A204.1 (cell line): Measurements from ENCODE around the gene TSHZ2.
A peak's percentile ranks its signal among the peaks of the same experiment; 100 is the strongest.
"Not testable (repeated sequence)": the region's sequence is repeated elsewhere in the genome, so short reads cannot be mapped to it uniquely, and the experiment has no call there.

Source experiments
- FAIRE-seq: peaks from 2 replicates; lab custom pipeline; 2012; peaks lifted over from hg19 to GRCh38; lab: Jason Lieb, UNC

The TSHZ2 gene

DNA sequence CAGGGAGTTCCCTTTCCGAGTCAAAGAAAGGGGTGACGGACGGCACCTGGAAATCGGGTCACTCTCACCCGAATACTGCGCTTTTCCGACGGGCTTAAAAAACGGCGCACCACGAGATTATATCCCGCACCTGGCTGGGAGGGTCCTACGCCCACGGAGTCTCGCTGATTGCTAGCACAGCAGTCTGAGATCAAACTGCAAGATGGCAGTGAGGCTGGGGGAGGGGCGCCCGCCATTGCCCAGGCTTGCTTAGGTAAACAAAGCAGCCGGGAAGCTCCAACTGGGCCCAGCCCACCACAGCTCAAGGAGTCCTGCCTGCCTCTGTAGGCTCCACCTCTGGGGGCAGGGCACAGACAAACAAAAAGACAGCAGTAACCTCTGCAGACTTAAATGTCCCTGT is 500.7 kb downstream of the TSHZ2 start:
- not testable (repeated sequence) for FAIRE-seq

DNA sequence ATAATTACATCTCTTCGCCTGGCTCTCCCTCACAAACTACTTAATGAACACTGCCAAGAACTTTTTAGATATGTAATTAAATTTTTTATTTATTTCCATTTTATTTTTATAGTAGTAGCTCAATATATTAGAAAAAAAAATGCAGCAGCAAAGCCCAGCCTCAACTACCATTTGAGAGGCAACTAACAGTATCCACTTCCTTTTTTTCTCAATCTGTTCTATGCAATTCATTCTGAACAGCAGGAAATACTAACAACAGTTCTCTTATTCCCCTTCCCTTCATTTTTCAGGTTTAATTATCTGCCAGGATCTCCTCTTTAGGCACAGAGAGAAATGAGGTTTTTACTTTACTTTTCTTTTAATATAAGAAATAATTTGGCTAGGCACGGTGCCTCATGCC is 508.8 kb downstream of the TSHZ2 start:
- FAIRE-seq = no peak

DNA sequence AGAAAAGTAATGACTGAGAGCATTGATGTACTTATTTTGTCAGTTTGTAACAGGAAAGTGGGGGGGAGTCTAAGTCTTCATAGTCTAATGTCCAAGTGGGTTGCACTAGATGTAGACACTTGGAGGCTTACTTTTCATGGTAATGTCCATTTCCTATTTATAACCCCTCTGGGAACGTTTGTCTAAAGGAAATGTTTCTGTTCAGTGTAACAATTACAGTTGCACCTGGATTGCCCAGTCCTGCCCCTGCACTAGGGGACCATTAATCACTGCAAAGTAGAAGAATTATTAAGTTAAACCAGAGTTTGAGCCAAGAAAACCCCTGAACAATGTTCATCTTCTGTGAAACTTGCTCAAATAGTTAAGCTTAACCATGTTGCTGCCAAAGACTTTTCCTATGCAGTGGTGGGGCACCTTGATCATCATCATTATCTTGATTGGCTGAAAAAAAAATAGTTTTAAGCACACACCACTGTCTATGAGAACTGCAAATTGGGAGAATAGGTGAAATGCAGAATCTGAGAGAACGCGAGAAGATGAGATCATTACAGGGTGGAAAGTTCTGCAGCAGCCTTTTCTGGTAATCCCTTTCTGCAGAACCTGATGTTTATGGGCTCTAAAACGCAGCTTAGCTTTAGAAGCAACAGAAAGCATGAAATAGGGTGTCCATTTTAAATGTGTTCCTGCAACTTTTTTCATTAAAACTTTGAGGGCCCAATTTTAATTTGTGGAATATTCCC is 515.5 kb downstream of the TSHZ2 start:
- no peak for FAIRE-seq

GRCh38 chr20:53488775-53489272 is 516.7 kb downstream of the TSHZ2 start:
- FAIRE-seq = no peak

DNA sequence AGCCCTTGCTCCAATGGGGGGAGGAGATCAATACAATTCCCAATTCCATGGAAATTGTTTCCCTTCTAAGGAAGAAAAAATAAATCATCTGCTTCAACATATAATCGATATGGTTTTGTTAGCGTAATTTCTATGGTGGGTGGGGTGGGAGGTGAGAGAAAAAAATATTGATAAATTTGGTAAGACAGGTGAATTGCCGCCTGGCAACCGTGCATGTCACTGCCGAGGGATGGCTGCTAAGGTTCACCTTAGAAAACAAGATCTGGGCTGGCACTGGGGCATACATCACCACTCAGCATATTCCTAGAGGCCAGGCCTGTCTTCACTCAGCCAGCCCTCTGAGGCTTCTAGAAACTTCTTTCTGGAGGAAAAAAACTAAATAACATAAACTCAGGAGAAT is 517.4 kb downstream of the TSHZ2 start:
- FAIRE-seq = no peak

GRCh38 chr20:53490620-53491019 is 518.5 kb downstream of the TSHZ2 start:
- FAIRE-seq = no peak

DNA sequence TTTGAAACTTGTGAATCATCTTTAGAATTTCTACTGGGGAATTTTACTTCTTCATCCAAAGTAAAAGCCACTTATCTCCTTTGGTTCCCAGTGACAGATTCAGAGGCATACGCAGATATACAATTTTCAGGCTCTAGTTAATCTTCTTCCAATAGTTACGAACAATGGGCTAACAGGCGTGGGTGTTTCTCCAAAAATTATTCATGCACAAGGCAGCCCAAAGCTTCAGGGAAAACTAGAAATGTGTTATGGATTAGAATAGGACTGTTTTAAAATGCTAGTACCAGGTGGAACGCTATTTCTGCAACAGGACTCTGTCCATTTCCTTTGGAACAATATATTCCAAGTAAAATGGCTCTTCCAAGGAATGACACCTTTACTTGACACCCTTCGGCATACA is 519.3 kb downstream of the TSHZ2 start:
- no peak for FAIRE-seq

- no peak for FAIRE-seq
These were observed 520.1 kb downstream of the TSHZ2 start for GRCh38 chr20:53492212-53492611.

GRCh38 chr20:53493311-53493857 is 521.2 kb downstream of the TSHZ2 start:
- no peak for FAIRE-seq

DNA sequence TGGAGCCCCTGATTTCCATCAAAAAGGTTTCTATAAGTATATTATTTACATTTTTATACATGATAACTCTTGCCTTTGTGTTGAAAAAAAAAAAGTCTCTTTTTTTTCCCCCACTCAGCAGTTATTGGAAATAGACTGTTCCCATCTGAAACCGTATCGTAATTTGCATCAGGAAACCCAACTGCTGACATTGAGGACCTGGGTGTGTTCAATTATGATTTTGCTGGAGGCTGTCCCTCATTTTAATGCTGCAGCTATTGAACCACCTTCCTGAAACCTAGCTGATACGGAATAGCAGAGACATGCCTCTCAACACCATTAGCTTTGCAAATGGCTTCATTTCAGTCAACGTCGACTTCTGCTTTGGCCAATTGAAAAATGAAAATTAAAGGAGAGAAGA is 522.6 kb downstream of the TSHZ2 start:
- FAIRE-seq = no peak

DNA sequence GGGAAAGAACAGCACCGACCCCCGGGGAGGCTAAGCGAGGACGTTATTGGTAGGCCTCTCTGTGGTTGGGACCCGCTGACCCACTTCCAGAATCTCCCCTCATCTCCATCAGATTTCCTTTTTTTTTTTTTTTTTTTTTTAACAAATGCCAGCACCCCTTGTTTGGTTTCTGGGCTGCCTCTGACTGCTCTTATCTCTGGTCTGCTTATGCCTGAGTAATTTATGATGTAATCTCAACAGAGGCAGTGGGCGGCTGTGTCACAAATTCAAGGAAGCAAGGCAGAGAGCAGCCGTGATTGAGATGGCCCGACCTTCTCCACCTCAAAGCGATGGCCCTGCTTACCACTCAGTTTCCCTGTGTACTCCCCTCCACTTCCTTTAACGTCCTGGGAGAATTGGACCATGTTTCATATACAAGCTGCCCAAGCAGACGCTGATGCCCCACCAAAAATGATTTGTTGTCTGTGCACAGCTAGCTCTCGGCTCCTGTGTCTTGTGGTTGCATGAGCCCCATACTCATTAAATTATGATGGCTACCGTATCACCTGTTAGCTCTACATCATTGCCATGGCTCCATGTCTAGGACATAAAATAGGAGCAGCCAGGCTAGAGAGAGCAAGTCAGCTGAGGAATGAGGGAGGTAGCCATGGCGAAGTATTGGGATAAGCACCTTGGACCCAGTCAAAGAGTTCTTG is 523.4 kb downstream of the TSHZ2 start:
- no peak for FAIRE-seq

DNA sequence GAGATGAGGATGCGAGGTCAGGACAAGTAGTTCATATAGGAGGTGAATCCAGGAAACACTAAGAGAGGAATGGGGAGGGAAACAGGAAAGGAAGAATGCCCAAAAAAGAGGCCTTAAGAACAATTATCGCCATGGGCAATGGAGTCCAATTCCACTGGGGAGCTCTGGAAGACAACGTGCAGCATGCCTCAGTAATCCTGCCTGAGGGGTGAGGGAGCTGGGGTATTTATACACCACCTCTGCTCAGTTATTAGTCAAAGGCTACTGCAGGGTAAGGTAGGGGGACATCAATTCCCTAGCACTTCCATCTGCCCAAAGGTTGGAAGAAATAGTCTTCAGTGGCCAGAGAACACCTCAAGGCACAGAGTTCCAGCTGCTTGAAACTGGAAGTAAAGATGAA is 525.1 kb downstream of the TSHZ2 start:
- no peak for FAIRE-seq

DNA sequence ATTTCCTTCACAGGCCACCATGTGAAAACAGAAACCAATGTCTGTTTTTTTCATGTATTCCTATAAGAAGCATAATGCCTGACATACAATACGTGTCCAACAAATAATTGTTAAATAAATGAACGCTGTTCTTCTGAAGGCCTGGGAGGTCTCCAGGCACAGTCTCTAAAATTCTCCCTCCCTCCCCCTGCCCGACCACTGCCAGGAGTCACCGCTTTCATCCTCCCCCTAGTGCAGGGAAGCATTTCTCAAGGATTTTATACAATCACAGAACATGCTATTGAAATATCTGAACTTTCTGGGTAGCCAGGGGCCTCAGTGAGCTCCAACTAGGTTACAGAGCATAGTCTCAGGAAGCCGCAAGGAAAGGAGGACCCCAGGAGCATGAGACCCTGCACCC is 526.2 kb downstream of the TSHZ2 start:
- FAIRE-seq = no peak

- FAIRE-seq = peak; percentile 39
These were observed 528.5 kb downstream of the TSHZ2 start for GRCh38 chr20:53500651-53501050.

DNA sequence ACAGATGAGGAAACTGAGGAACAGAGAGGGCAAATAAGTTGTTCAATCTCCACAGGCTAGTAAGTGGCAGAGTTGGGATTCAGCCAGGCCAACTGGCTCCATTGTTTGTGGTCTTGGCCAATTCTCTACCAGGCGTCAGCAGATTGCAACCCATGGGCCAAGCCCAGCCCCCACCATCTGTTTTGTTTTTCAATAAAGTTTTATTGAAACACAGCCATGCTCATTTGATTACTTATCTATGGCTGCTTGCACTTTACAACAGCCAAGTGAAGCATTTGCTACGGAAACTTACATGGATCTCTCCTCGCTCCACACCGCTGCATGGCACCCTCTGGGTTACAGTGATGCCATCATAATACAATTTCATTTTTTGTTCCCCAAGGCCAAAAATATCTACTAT is 530.7 kb downstream of the TSHZ2 start:
- FAIRE-seq = no peak

- FAIRE-seq = no peak
These were observed 531.4 kb downstream of the TSHZ2 start for GRCh38 chr20:53503517-53503919.

GRCh38 chr20:53504106-53504505 is 531.9 kb downstream of the TSHZ2 start:
- not testable (repeated sequence) for FAIRE-seq

- no peak for FAIRE-seq
These were observed 538.1 kb downstream of the TSHZ2 start for GRCh38 chr20:53510262-53510661.

DNA sequence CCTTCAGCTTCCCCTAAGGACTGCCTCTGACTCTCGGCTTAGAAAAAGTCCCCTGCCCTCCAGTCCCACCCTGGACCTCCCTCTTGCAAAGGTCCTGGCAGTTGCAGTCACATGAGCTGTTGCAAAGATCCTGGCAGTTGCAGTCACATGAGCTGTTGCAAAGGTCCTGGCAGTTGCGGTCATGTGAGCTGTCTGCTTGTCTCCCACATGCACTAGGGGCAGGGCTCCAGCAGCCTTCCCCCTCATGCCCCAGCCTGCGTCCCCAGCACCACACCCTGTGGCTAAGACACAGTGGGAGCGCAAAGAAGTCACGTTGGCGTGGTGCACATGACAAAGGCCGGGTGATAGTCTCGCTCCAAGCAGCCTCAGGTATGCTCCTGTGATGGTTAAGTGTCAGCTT is 538.5 kb downstream of the TSHZ2 start:
- no peak for FAIRE-seq

DNA sequence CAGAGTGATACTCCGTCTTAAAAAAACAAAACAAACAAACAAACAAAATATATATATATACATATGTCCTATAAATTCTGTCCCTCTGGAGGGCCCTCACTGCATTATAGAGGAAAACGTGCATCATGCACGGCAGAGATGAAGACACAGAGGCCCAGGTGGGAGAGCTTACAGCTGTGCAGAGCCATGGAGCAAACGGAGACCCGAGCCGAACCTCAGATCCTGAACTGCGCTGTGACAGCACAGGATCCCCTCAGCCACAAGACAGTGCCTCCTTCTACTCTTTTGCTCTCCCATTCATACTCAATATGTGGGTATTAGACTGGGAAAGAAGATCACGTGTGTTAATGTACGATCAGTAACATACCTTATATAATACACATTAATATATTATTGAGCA is 539.9 kb downstream of the TSHZ2 start:
- no peak for FAIRE-seq

GRCh38 chr20:53513168-53513488 is 541.0 kb downstream of the TSHZ2 start:
- FAIRE-seq = no peak

GRCh38 chr20:53513489-53514298 is 541.5 kb downstream of the TSHZ2 start:
- FAIRE-seq = no peak

- FAIRE-seq = no peak
These were observed 543.6 kb downstream of the TSHZ2 start for GRCh38 chr20:53515749-53516148.
